Panc1 (cell line): ENCODE results near the gene ODAPH. TPM values are rescaled to one million over a fixed set of nuclear protein-coding genes. Genes with fewer than 3 reads are reported as not detected.

Experiments
- ATAC-seq: fragments of 200-7000 bp; cut with Tn5 transposase; 2 replicates; pipeline ENCODE4 v1.9.1; 2020; ENCODE audit warnings: mild to moderate bottlenecking, moderate library complexity
- BruUV-seq: library from RNA; stranded (reverse); fragments of 400-500 nt; replicated peaks from 2 replicates; lab custom pipeline; 2021; lab: Mats Ljungman, UMichigan
- CTCF ChIA-PET: fragments of 300-600 bp; sonication (Branson Sonifier 250); formaldehyde crosslinking; loops from one replicate; lab custom pipeline; 2022; ENCODE audit warnings: antibody characterized with exemption; lab: Charles Lee
- POLR2A ChIA-PET: fragments of 300-600 bp; sonication (Branson Sonifier 250); formaldehyde crosslinking; loops from one replicate; lab custom pipeline; 2022; ENCODE audit warnings: antibody characterized with exemption; lab: Charles Lee
- DNase-seq: peaks from one replicate; pipeline ENCODE4 v3.0.0-alpha.2; 2010; ENCODE audit warnings: low read depth, low spot score
- H3K27ac ChIP-seq: 2 replicates; pipeline ENCODE4 v1.5.1; 2011; ENCODE audit warnings: mild to moderate bottlenecking, low read length, inconsistent platforms
- H3K27me3 ChIP-seq: fragments of 200-500 bp; sonication (Bioruptor generic); 2 replicates; pipeline ENCODE4 v1.6.0; 2014; ENCODE audit warnings: low read length, inconsistent platforms; ENCODE audit not compliant: control insufficient read depth, insufficient read depth
- H3K36me3 ChIP-seq: fragments of 200-500 bp; sonication (Bioruptor generic); 2 replicates; pipeline ENCODE4 v1.5.1; 2014; ENCODE audit warnings: inconsistent platforms, mild to moderate bottlenecking, low read length, moderate library complexity; ENCODE audit not compliant: control insufficient read depth, insufficient read depth
- H3K4me1 ChIP-seq: 2 replicates; pipeline ENCODE4 v1.5.1; 2011; ENCODE audit warnings: inconsistent platforms, mild to moderate bottlenecking, low read length, moderate library complexity; ENCODE audit not compliant: control insufficient read depth, insufficient read depth
- H3K4me3 ChIP-seq, 2 experiments: 2 replicates each; pipeline ENCODE4 v1.5.1; 2011 to 2012; ENCODE audit warnings: low read depth in 2 of 2, low read length in 2 of 2, mild to moderate bottlenecking in 2 of 2, inconsistent platforms in 1 of 2, moderate library complexity in 1 of 2
- H3K9me3 ChIP-seq: fragments of 200-500 bp; sonication (Bioruptor generic); 2 replicates; pipeline ENCODE4 v1.5.1; 2014; ENCODE audit warnings: low read depth, mild to moderate bottlenecking, inconsistent platforms, low read length, moderate library complexity; ENCODE audit not compliant: control insufficient read depth, insufficient read depth
- CTCF ChIP-seq: fragments of 450-650 bp; IDR thresholded peaks from 2 replicates; pipeline ENCODE4 v1.5.1; 2017; ENCODE audit warnings: mild to moderate bottlenecking
- POLR2AphosphoS5 ChIP-seq: IDR thresholded peaks from 2 replicates; pipeline ENCODE4 v1.6.1; 2012; ENCODE audit warnings: mild to moderate bottlenecking, low read depth, low read length, moderate library complexity
- REST ChIP-seq, 2 experiments: IDR thresholded peaks; 2 replicates each; pipeline ENCODE4 v1.6.1; 2011 to 2012; ENCODE audit warnings: low read depth in 2 of 2, control low read depth in 1 of 2, low read length in 1 of 2, mild to moderate bottlenecking in 1 of 2, moderate library complexity in 1 of 2; ENCODE audit not compliant: insufficient read depth in 1 of 2
- SIN3A ChIP-seq: IDR thresholded peaks from 2 replicates; pipeline ENCODE4 v1.6.1; 2012; ENCODE audit warnings: low read depth, mild to moderate bottlenecking, low read length, moderate library complexity, borderline replicate concordance; ENCODE audit not compliant: insufficient read depth
- TCF7L2 ChIP-seq: IDR thresholded peaks from 2 replicates; pipeline ENCODE4 v1.6.1; 2011; ENCODE audit warnings: mild to moderate bottlenecking, low read depth, low read length, inconsistent platforms
- in situ Hi-C: cut with HindIII; loops from 2 replicates; pipeline ENCODE4 v1.10.0; 2016; ENCODE audit warnings: low sequenced_read_pairs, low pct_unique_long_range_greater_than_20kb
- intact Hi-C: fragments of 100-400 bp; cut with micrococcal nuclease; formaldehyde crosslinking; loops from one replicate; pipeline ENCODE4 v1.10.0; 2022; ENCODE audit not compliant: unreplicated experiment
- total RNA-seq: library from RNA; stranded (reverse); gene quantifications from one replicate; pipeline ENCODE4 v1.2.1, GENCODE V29; 2021; ENCODE audit not compliant: unreplicated experiment

The ODAPH gene
- total RNA-seq, 1 experiment from 2014 or later: not detected

GRCh38 chr4:75612306-75612705 is 56.4 kb downstream of the ODAPH start:
- in situ Hi-C loops (no loop called here), intact Hi-C loops (no loop called here)
- no peak overlapping the region for H3K4me3 ChIP-seq
- ATAC-seq (no peak), DNase-seq (no peak)
- CTCF ChIA-PET: no interaction called here
- H3K27me3 ChIP-seq: no peaks in the 10 kb centered on the region
- H3K4me1 ChIP-seq: no peaks in the 10 kb centered on the region
- H3K9me3 ChIP-seq: no peaks in the 10 kb centered on the region
- no peak overlapping the region for H3K27ac ChIP-seq
- no peaks in the 10 kb centered on the region for H3K36me3 ChIP-seq
- BruUV-seq: no TSS peak
- no peak for TF ChIP-seq POLR2AphosphoS5
- no peak for TF ChIP-seq TCF7L2
- TF ChIP-seq REST (IDR thresholded peaks at IDR 0.05; ENCODE audit: insufficient read depth in 1 of 2, low read depth in 2 of 2, low read length in 1 of 2): no peak
- TF ChIP-seq CTCF: no peak
- TF ChIP-seq SIN3A: no peak
- POLR2A ChIA-PET: no interaction called here

Other genes starting within 250 kb of the ODAPH start
- gene RCHY1, start 41.7 kb upstream of the ODAPH start, total RNA-seq: 17.1 TPM
- 13.9 TPM for gene THAP6, start 41.6 kb upstream of the ODAPH start, total RNA-seq
- 5.7 TPM for gene CDKL2, start 74.5 kb downstream of the ODAPH start, total RNA-seq
- 146 TPM for gene G3BP2, start 117.3 kb downstream of the ODAPH start, total RNA-seq
- gene USO1, start 168.5 kb downstream of the ODAPH start, total RNA-seq: 50.0 TPM